Measurements from ENCODE around the gene RNF187.
"Not testable (repeated sequence)": the region's sequence is repeated elsewhere in the genome, so short reads cannot be mapped to it uniquely, and the experiment has no call there.

The RNF187 gene

GRCh38 chr1:228460821-228461220 is 26.4 kb upstream of the RNF187 start:
- no peak for DNase-seq (ENCODE audit: low read depth in 2 of 2)

GRCh38 chr1:228462560-228462959 is 24.6 kb upstream of the RNF187 start:
- no peak for DNase-seq (ENCODE audit: low read depth in 2 of 2)

GRCh38 chr1:228463009-228463558 is 24.1 kb upstream of the RNF187 start:
- DNase-seq (ENCODE audit: low read depth in 2 of 2) = no peak

GRCh38 chr1:228463559-228464455 is 23.4 kb upstream of the RNF187 start:
- DNase-seq (ENCODE audit: low read depth in 2 of 2) = no peak

DNA sequence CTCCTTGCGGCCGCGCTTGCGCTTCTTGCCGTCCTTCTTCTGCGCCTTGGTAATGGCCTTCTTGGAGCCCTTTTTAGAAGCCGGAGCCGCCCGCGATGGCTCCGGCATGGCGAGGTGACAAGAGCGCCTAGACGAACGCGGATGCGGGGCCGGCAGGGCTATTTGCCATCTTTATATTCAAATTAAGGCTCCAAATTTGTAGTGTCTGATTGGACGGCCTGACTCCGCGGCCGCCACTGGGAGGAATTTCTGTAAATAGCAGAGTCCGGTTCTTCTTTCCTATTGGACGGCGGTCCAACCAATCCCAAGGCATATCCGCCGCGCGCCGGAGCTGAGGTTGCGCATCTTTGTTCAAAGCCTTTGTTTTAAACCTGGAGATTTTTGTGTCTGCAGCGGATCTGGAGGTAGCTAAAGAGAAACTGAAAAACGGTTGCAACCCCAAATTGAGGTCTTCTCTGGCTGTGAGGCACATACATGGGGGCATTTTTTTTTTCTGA is 22.6 kb upstream of the RNF187 start:
- DNase-seq (ENCODE audit: low read depth in 2 of 2) = peak; percentile 78 to 83

GRCh38 chr1:228465141-228465540 is 22.0 kb upstream of the RNF187 start:
- no peak for DNase-seq (ENCODE audit: low read depth in 2 of 2)

DNA sequence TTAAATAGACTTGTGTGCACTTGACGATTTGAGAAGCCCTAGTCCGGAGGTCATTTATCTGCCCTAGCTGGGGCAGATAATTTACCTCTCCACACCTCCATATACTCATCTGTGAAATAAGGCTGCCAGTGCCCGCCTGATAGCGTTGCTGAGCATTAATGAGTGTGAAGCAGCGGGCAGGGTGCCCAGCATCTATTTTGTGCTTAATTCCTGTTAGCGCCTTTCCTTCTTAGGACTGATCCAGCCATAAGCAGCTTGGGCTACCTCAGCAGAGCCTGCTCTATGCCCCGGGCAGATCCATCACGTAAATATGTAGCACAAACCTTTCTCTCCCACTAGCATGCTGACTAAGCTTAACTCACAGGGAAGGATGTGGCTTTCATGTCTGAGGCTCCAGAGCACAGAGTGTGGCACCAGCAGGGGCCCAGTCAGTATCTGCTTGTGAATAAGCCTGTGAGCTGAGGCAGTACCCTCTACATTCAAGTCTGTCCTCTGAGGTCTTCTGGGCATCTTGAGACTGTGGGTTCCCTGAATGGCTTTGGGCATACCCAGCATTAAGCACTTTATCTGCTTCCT is 21.5 kb upstream of the RNF187 start:
- no peak for DNase-seq (ENCODE audit: low read depth in 2 of 2)

DNA sequence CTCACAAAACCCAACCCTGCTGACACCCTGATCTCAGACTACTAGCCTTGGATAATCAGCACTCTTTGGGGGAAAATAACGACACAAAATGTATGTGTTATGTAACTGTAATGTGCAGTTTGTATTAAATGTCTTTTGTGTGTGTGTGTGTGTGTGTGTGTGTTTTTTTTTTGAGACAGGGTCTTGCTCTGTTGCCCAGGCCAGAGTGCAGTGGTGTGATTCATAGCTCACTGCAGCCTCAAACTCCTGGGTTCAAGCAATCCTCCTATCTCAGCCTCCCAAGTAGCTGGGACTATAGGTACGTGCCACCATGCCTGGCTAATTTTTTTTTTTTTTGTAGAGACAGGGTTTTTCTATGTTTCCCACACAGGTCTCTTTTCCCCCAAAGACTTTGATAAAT is 19.0 kb upstream of the RNF187 start:
- DNase-seq (ENCODE audit: low read depth in 2 of 2) = not testable (repeated sequence)

DNA sequence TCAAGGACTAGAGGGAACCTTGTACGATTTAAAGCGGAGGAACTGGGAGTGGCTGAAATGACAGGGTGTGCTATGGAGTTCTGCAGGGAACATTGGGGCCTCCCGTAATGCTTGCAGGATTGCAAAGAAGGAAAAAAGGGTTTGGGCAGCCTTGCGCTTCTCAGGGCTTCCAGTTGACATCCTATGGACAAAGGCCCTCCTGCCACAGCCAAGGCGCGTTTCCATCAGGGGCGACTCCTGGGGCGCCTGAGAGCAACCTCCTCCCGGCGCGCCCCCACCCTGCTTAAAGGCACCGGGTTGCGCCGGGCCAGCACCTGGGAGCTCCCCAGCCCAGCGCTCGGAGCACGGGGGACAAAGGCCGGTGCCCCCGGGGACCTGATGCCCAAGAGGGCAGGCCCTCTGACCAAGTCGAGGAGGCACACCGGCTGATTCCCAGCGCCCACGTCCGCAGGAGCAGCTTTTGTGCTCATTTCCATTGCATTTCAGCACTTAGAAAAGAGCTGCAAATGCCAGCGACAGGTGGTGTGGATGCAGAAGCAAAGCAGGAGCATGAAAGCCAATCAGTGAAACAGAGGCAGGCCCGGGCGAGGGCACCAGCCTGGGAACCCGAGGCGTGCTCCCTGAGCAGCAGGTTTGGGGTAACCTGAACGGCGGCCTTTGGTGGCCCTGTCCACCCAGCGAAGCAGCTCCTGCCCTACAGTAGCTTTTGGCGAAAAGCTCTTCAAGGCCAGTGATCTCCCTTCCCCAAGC is 17.6 kb upstream of the RNF187 start:
- no peak for DNase-seq (ENCODE audit: low read depth in 2 of 2)

GRCh38 chr1:228471154-228471761 is 15.9 kb upstream of the RNF187 start:
- DNase-seq (ENCODE audit: low read depth in 2 of 2) = no peak

DNA sequence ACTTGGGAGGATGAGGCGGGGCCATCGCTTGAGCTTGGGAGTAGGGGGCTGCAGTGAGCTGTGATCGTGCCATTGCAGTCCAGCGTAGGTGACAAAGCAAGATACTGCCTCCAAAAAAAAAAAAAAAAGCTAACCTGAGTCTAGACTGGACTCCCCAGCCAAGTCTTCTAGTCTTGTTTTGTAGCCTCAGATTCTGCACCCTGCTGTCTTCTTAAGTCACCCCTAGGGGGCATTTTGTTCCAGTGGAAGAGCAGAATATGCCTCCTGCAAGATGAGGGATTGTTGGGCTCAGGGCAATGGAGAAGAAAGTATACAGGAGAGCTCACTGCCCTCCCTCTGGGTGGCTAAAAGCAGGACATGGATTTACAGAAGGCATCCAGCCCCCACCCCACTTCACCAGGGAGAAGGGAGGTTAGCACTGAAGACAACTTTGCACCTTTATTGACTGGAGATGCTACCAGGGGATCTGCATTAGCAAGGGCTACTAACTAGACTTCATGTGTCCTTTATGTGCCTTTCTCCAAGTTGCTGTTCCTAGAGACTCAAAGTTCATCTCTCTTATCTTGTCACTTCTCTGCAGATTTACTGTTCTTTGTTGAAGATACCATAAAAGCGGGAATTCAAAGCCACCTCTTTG is 15.3 kb upstream of the RNF187 start:
- DNase-seq (ENCODE audit: low read depth in 2 of 2) = no peak

DNA sequence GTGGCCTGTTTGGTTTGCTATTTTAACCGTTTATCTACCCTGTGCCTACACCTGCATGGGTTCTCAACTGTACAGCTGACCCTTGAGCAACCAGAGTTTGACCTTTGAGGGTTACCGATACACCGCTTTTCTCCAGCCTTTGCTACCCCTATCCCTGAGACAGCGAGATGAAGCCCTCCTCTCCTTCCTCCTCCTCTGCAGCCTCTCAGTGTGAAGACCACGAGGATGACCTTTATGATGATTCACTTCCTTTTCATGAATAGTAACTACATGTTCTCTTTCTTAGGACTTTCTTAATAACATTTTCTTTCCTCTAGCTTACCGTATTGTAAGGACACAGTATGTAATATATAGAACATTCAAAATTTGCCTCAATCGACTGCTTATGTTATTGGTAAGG is 14.5 kb upstream of the RNF187 start:
- DNase-seq (ENCODE audit: low read depth in 2 of 2) = no peak

- DNase-seq (ENCODE audit: low read depth in 2 of 2) = no peak
Measured at GRCh38 chr1:228474507-228474906, 12.7 kb upstream of the RNF187 start.

GRCh38 chr1:228475812-228476211 is 11.4 kb upstream of the RNF187 start:
- DNase-seq (ENCODE audit: low read depth in 2 of 2) = no peak

DNA sequence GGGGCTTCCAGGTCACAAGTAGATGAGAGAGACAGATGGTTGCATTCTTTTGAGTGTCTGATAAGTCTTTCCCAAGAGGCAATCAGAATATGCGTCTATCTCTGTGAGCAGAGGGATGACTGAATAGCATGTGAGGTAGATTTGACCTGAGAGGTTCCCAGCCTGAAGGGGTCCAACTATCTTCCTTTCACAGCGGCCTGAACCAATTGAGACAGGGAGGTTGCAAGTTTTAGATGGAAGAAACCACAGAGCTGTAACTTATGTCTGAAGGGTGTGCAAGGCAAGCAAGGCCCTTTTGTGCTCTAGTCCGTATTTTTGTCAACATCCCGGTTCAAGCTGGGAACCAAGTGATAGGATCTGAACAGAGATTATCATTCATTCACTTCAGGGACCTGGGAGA is 9.9 kb upstream of the RNF187 start:
- no peak for DNase-seq (ENCODE audit: low read depth in 2 of 2)

DNA sequence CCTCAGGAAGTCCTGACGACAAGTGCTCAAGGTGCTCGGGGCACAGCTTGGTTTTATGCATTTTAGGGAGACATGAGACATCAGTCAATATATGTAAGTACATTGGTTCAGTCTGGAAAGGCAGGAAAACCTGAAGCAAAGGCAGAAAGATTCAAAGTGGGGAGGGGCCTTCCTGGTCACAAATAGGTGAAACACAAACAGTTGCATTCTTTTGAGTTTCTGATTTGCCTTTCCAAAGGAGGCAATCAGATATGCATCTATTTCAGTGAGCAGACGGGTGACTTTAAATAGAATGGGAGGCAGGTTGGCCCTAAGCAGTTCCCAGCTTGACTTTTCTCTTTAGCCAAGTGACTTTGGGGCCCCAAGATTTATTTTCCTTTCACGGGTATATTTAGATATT is 8.9 kb upstream of the RNF187 start:
- no peak for DNase-seq (ENCODE audit: low read depth in 2 of 2)

DNA sequence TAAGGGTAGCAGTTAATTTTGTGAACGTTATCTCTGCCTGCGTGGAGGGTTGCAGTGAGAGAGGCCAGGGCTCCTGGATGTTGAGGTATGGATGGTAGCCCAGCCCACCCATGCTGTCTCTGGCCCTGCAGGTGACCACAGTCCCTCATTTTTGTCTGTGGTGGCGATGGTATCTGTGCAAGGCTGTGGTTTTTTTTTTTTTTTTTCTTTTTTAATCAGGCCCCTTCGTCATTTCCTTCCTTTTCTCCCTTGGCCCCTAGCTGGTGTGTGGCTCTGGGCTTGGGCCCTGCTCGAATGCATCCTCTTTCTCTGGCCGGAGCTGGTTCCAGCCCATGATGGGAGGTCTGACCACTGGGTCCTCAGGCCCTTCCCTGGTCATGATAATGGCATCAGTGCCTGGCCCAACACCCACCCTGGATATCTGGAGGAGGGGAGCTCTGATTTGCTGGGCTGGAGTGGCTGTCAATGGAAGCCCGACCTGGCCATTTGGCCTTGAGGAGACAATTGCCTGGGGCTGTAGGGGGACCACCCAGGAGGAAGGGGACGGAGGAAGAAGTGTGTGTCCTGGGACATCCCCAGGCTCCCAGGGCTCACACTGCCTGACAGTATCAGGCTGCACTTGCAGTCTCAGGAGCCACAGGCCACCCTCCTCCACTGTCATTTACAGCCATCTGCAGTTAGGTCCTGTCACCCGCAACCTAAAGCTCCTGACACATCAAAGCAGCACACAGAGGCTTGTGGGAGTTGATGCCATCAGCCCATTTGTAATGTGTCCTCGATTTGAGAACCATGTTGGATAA is 8.1 kb upstream of the RNF187 start:
- no peak for DNase-seq (ENCODE audit: low read depth in 2 of 2)

DNA sequence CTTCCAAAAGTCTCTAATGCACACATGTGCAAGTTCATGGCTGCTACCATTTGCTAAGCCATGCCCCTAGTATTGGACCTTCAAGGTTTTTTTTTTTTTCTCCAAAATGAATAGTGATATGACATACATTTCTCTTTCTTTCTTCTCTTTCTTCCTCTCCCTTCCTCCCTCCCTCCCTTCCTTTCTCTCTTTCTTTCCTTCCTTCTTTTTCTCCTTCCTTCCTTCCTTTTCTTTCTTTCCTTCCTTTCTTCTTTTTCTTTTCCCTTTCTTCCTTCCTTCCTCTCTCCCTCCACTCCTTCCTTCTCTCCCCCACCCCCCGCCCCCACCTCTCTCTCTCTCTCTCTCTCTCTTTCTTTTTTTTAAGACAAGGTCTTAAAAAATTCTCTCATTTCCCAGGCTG is 3.4 kb upstream of the RNF187 start:
- no peak for DNase-seq (ENCODE audit: low read depth in 2 of 2)

GRCh38 chr1:228486596-228487335 is 416 bp upstream of the RNF187 start:
- peak; percentile 74 to 78 for DNase-seq (ENCODE audit: low read depth in 2 of 2)
